Hepatic stellate cell (primary cell): ENCODE results near the gene MOCS3.

Experiments
- DNase-seq: peaks from one replicate; pipeline ENCODE4 v3.0.0; 2011; ENCODE audit warnings: low spot score

The MOCS3 gene

DNA sequence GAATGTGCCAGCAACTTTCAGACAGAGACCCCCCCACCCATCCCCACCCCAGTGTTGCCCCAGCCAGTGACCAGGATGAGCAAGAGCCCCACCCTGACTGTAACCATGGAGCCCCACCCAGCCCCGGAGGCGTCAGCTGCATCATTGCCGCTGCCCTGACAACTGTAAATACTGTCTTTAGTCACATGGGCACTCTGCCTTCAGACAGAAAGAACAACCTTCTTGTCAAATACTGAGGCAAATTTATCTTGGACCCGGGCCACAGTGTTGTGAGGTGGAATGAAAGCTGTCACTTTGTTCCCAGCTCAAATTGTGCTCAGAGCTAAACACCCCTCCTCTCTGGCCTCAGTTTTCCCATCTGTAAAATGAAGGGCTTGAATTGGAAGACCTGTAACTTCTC lies 23.7 kb downstream of the MOCS3 start:
- DNase-seq: peak; percentile 53

DNA sequence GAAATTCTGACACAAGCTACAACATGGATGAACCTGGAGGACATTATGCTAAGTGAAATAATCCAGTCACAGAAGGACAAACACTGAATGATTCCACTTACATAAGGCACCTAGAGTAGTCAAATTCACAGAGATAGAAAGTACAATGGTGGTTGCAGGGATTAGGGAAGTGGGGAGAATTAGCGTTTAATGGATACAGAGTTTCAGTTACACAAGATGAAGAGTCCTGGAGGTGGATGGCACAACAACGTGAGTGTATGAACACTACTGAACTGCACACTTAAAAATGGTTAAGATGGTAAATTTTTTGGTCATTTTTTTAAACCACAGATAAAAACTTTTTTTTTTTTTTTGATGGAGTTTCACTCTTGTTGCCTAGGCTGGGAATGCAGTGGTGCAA lies 24.7 kb downstream of the MOCS3 start:
- DNase-seq: no peak

DNA sequence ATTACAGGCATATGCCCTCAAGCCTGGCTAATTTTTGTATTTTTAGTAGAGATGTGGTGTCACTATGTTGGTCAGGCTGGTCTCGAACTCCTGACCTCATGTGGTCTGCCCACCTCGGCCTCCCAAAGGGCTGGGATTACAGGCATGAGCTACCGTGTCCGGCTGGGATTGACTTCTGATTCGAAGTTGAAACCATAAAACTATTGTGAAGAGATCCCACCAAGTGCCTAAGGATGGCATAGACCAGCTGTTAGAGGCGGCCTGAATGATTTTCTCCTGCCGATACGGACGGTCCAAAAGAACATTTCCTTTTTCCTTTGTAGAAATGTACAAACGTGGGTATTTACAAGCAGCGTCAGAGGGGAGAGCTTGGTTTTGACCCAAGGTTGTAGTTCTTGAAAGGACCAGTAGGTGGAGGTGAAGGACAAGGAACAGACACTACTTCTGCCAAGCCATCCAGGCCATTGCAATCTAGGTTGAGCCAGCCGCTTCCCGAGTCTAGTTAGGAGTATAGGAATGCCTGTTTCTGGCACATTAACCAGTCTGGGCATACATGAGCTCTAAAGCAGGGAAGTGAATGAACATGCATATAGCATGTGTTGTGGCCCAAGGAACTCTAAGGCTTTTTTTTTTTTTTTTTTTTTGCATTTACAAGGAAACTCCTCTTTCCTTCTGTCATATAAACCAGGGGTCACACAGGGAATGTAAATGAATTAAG lies 29.0 kb downstream of the MOCS3 start:
- DNase-seq: peak; percentile 78

DNA sequence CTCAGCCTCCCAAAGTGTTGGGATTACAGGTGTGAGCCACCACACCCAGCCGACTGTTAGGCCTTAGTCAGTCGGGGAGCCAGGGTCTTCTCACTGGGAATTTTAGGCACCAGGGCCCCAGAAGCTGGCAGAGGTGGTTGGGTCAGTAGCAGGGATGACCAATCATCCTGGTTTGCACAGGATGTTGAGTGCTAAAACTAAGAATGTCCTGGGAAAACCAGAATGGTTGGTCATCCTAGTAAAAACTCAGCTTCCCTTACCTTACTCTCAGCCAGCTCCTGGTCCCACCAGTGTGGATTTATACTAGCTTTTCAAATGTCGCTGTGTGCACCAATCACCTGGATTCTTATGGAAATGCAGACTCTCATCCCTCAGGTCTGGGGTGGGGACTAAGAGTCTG lies 32.5 kb downstream of the MOCS3 start:
- no peak for DNase-seq

DNA sequence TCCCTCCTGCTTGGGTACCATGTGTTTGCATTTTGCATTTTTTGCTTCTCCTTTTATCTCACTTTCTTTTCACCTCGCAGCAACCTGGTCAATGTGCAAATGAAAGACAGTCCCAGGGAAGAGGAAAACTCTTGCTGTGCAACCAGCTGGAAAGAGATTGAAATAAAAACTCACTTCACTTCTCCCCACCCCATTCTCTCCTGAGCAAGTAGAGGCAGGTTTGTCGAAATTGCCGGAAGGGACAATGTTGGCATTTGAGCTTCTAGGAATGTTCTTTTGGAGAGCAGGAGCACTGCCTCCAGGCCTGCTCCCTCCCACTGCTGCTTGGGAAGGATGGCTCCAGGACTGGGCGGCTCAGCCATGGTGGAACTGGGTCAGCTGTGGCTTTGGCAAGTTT lies 33.7 kb downstream of the MOCS3 start:
- DNase-seq: no peak

GRCh38 chr20:50992733-50993457 lies 34.3 kb downstream of the MOCS3 start:
- DNase-seq: peak; percentile 75

DNA sequence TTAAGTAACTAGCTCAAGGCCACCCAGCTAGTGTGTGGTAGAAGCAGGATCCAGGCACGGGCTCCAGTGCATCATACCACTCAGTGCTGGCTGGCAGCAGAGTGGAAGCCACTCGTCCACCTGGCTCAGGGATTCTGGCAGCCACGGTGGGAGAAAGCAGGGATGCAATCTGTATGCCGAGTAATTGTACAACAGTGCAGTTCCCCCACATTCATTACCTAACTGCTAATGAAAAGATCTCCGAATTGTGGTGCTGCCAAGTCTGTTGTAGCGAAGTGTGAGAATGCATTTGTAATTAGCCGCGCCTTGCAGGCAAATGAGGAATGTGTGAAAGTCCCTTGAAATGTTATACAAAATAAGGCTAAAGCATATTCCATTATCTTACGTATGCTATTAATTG lies 35.3 kb downstream of the MOCS3 start:
- no peak for DNase-seq

GRCh38 chr20:50995506-50995905 lies 36.9 kb downstream of the MOCS3 start:
- DNase-seq: no peak

GRCh38 chr20:50996901-50997865 lies 38.6 kb downstream of the MOCS3 start:
- DNase-seq: peak; percentile 58

DNA sequence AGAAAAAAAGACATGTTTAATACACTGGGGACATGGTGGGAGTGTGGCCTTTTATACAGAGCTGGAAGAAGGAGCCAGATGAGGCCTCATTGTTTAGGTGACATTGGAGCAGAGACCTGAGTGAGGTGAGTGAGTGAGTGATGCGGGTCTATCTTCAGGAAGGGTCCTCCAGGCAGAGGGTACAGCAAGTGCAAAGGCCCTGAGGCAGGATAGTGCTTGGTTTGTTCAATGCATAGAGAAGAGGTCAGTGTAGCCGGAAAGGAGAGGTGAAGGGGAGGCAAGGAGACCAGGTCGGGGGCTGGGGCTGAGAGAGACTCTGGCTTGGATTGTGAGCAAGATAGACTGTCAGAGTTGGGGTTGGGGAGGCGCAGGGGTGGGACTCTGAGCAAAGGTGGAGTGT lies 40.7 kb downstream of the MOCS3 start:
- DNase-seq: no peak

- DNase-seq: no peak
Observed at GRCh38 chr20:51001430-51002265, 43.0 kb downstream of the MOCS3 start.

GRCh38 chr20:51002633-51003032 lies 44.0 kb downstream of the MOCS3 start:
- DNase-seq: no peak

DNA sequence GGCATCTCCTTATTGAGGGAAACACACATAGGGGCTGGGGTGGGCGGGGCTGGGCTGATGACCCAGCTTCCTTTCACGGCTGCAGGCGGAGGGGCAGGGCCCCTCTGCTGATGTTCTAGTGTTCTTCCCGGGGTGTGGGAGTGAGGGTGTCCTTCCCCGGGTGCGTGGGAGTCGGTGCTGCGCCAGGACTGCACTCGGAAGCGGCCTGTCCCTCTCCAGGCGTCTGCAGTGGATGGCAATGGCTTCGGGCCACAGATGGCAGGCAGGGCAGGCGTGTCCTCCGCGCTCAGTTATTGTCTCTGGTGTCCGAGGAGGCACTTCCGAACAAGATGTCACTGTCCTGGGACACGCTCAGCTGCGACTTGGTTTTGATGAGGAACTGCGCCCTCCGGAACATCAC lies 45.1 kb downstream of the MOCS3 start:
- no peak for DNase-seq

- no peak for DNase-seq
Observed at GRCh38 chr20:51004305-51004727, 45.7 kb downstream of the MOCS3 start.

- DNase-seq: no peak
Observed at GRCh38 chr20:51004781-51005180, 46.2 kb downstream of the MOCS3 start.

GRCh38 chr20:51005214-51005613 lies 46.6 kb downstream of the MOCS3 start:
- no peak for DNase-seq

- DNase-seq: no peak
Observed at GRCh38 chr20:51008718-51009117, 50.1 kb downstream of the MOCS3 start.

GRCh38 chr20:51009303-51010042 lies 50.9 kb downstream of the MOCS3 start:
- DNase-seq: no peak

- no peak for DNase-seq
Observed at GRCh38 chr20:51010043-51010365, 51.4 kb downstream of the MOCS3 start.

DNA sequence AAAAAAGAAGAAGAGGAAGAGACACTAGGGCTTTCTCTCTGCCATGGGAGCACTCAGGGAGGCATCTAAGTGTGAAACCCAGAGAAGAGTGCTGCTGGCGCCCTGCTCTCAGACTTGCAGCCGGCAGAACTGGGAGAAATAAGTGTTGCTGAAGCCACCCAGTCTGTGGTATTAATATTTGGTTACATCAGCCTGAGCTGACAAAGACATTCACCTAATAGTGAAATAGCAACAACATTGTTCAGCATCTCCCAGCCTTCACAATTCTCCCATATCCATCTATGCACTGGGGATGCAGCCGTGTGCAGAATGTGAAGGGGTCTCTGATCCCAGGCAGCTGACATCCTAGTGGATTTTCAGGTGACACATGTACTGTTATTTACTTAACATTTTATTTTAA lies 52.3 kb downstream of the MOCS3 start:
- DNase-seq: no peak

GRCh38 chr20:51011479-51011878 lies 52.9 kb downstream of the MOCS3 start:
- no peak for DNase-seq
